Breast epithelium (tissue), 3 donors: ENCODE measurements around the gene RERE.

Experiments
- CTCF ChIP-seq, 3 donors: fragments of 450-650 bp; IDR thresholded peaks; one replicate each; pipeline ENCODE4 v1.5.1; 2016 to 2017; ENCODE audit warnings: antibody characterized with exemption in 3 of 3, mild to moderate bottlenecking in 3 of 3, moderate library complexity in 3 of 3
- POLR2A ChIP-seq: fragments of 450-650 bp; IDR thresholded peaks from one replicate; pipeline ENCODE4 v1.6.1; 2016; ENCODE audit warnings: antibody characterized with exemption, mild to moderate bottlenecking, moderate library complexity
- POLR2AphosphoS5 ChIP-seq, 3 donors: sonication (generic); formaldehyde crosslinking; IDR thresholded peaks; one replicate each; pipeline ENCODE4 v1.6.1; 2017; ENCODE audit warnings: antibody characterized with exemption in 3 of 3

GRCh38 chr1:8417625-8418024 is 399.8 kb downstream of the RERE start:
- TF ChIP-seq CTCF (IDR thresholded peaks at IDR 0.05) (no peak), POLR2AphosphoS5 (IDR thresholded peaks at IDR 0.05) (no peak), POLR2A (no peak)
